ENCODE measurements around the gene ATP5IF1.

ATP5IF1 gene

DNA sequence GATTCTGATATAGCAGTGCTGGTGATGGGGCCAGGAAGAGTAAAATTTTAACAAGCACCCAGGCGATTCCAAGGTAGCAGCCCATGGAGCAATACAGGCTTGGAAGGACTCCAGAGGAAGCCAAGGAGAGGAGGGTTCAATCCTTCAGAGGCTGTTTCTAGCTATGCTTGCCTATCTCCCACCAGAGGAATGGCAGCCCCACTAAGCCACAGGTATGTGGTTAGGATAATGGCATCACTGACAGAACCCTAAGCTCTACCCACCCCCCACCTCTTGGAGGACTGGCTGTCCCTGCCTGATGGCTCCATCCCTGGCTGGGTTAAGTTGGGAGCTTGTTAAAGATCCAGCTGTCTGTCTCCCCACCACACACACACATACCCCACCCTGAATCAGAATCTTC, 40.1 kb upstream of the ATP5IF1 start:
- no peak overlapping the region for H3K4ac ChIP-seq (ENCODE audit: low read depth, low read length)
- no peaks in the 10 kb centered on the region for H3K79me2 ChIP-seq (ENCODE audit: control insufficient read depth, insufficient read depth, low read length)
- no peaks in the 10 kb centered on the region for H3K4me1 ChIP-seq (ENCODE audit: control insufficient read depth, low read depth, low read length)
- no peak overlapping the region for H3K4me3 ChIP-seq (ENCODE audit: low read length)
- no peak overlapping the region for H2BK15ac ChIP-seq (replicated peaks; ENCODE audit: low read depth)
- no peak overlapping the region for H2BK5ac ChIP-seq (ENCODE audit: low read length)
- H3K9ac ChIP-seq (ENCODE audit: low read length): no peak overlapping the region
- no peaks in the 10 kb centered on the region for H3K79me1 ChIP-seq (ENCODE audit: low read length)
- H3K27me3 ChIP-seq (ENCODE audit: insufficient read depth, low read length, poor library complexity): no peaks in the 10 kb centered on the region
- no peak overlapping the region for H3K4me2 ChIP-seq (ENCODE audit: low read length)
- no peak overlapping the region for H3K27ac ChIP-seq (ENCODE audit: low read depth, low read length)
- H3K56ac ChIP-seq (ENCODE audit: low read length): no peak overlapping the region
- H4K8ac ChIP-seq (ENCODE audit: low read depth, low read length): no peak overlapping the region
- no peaks in the 10 kb centered on the region for H3K36me3 ChIP-seq (ENCODE audit: control insufficient read depth, insufficient read depth, low read length)
- no CpG with 5 or more reads among the region's 1 CpG for WGBS (ENCODE audit: extremely low coverage, insufficient coverage, low lambda C conversion rate)
- H2BK120ac ChIP-seq (ENCODE audit: low read depth, low read length): no peak overlapping the region
- H4K5ac ChIP-seq (ENCODE audit: low read length): no peak overlapping the region
- H3K23ac ChIP-seq (ENCODE audit: low read length): no peak overlapping the region
- H2AK5ac ChIP-seq (ENCODE audit: low read length): no peak overlapping the region
- no peak overlapping the region for H3K18ac ChIP-seq (ENCODE audit: low read length)
- no peak for DNase-seq

DNA sequence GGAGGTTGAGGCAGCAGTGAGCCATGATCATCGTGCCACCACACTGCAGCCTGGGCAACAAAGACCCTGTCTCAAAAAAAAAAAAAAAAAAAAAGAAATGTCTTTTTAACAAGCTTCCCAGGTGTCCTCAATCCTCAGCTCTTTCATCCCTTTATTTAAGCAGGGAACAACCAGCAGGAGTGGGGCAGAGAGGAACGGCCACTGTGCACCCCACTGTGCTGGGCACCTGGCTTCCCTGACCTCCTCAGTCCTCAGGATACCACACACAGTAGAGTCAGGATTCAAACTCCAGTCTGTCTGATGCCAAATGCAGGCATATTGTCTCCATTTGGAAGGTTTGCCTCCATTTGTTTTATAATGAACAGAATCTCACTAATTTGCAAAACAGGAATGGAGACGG, 39.6 kb upstream of the ATP5IF1 start:
- Histone ChIP-seq H3K27ac (ENCODE audit: low read depth, low read length) (no peak overlapping the region), H3K79me1 (ENCODE audit: low read length) (no peaks in the 10 kb centered on the region), H3K4ac (ENCODE audit: low read depth, low read length) (no peak overlapping the region), H3K23ac (ENCODE audit: low read length) (no peak overlapping the region), H3K4me1 (ENCODE audit: control insufficient read depth, low read depth, low read length) (no peaks in the 10 kb centered on the region), H3K4me2 (ENCODE audit: low read length) (no peak overlapping the region), H2BK5ac (ENCODE audit: low read length) (no peak overlapping the region), H3K36me3 (ENCODE audit: control insufficient read depth, insufficient read depth, low read length) (no peaks in the 10 kb centered on the region), H3K9ac (ENCODE audit: low read length) (no peak overlapping the region), H4K8ac (ENCODE audit: low read depth, low read length) (no peak overlapping the region), H2BK15ac (replicated peaks; ENCODE audit: low read depth) (no peak overlapping the region), H2BK120ac (ENCODE audit: low read depth, low read length) (no peak overlapping the region), H3K27me3 (ENCODE audit: insufficient read depth, low read length, poor library complexity) (no peaks in the 10 kb centered on the region), H3K18ac (ENCODE audit: low read length) (no peak overlapping the region), H3K56ac (ENCODE audit: low read length) (no peak overlapping the region), H4K5ac (ENCODE audit: low read length) (no peak overlapping the region), H3K4me3 (ENCODE audit: low read length) (no peak overlapping the region), H2AK5ac (ENCODE audit: low read length) (no peak overlapping the region), H3K79me2 (ENCODE audit: control insufficient read depth, insufficient read depth, low read length) (no peaks in the 10 kb centered on the region)
- WGBS (ENCODE audit: extremely low coverage, insufficient coverage, low lambda C conversion rate): no CpG with 5 or more reads among the region's 3 CpGs
- DNase-seq: no peak

DNA sequence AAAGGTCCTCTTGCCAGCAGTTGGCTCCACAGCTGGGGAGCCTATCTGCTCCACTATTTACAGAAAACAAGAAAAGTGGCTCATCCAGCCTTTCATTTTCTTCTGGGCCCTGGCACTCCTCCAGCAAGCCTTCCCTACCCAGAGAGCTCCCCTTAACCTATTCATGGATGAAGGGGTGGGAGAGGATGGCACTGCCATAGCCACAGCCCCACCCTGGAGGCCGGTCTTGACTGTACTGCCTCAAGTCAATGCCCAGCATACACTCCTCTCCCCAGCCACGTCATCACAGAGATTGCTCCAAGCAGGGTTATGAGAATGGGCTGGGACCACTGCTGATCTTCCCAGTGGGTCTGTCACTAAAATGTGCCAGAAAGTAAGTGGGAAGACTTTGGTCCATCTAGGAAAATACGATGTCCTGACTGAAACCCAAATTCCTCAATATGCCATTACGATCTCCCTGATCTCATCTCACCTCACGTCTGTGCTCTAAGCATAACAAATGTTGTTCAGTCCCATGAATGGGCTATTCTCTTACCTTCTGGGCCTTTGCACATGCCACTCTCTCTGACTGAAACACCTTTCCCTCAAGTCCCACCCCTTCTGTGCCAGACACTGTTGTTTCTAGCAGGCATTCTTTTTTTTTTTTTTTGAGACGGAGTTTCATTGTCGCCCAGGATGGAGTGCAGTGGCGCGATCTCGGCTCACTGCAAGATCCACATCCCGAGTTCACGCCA, 38.1 kb upstream of the ATP5IF1 start:
- H3K18ac ChIP-seq (ENCODE audit: low read length): no peak overlapping the region
- H3K79me1 ChIP-seq (ENCODE audit: low read length): no peaks in the 10 kb centered on the region
- no CpG with 5 or more reads among the region's 12 CpGs for WGBS (ENCODE audit: extremely low coverage, insufficient coverage, low lambda C conversion rate)

DNA sequence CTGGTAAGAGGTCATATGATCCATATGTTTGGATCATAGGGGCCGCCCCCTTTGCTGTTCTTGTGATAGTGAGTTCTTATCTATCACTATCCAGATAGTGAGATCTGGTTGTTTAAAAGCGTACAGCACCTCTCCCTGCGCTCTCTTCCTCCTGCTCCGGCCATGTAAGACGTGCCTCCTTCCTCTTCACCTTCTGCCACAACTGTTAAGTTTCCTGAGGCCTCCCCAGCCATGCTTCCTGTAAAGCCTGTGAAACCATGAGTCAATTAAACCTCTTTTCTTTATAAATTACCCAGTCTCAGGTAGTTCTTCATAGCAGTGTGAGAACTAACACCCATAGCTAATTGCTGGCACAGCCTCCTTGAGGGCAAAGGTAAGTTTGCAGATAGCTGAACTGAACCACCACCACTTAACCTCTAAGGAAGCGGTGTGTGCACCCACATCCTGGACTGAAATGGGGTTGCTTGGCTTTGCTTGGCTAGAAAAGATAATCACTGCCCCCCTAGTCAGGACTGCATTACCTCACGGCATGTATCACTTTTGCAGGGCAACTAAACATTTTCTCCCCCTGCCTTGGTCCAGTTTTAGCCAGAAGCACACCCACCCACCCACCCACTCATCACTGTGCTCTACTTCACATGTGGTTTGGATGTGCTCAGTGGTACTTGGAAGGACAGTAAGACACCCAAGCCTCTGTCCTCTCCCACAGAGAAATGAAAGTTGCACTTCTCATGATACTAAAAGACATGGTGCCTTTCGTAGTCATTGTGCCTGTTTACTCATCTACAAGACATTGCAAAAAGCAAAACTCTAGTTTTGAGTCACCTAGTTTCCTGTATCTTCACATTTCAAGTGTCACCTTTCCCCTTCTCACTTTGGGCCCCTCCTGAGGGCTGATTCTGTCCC, 36.3 kb upstream of the ATP5IF1 start:
- no peak overlapping the region for H3K56ac ChIP-seq (ENCODE audit: low read length)
- no peak overlapping the region for H3K4me2 ChIP-seq (ENCODE audit: low read length)
- no CpG with 5 or more reads among the region's 8 CpGs for WGBS (ENCODE audit: extremely low coverage, insufficient coverage, low lambda C conversion rate)
- no peak overlapping the region for H3K27ac ChIP-seq (ENCODE audit: low read depth, low read length)
- no peak overlapping the region for H4K5ac ChIP-seq (ENCODE audit: low read length)
- H2BK5ac ChIP-seq (ENCODE audit: low read length): no peak overlapping the region
- H3K18ac ChIP-seq (ENCODE audit: low read length): no peak overlapping the region
- H4K8ac ChIP-seq (ENCODE audit: low read depth, low read length): no peak overlapping the region
- no peak overlapping the region for H2BK120ac ChIP-seq (ENCODE audit: low read depth, low read length)
- no peak overlapping the region for H3K4me3 ChIP-seq (ENCODE audit: low read length)
- no peak overlapping the region for H3K9ac ChIP-seq (ENCODE audit: low read length)
- no peak overlapping the region for H2AK5ac ChIP-seq (ENCODE audit: low read length)
- peaks cover 3% of the 10 kb centered on the region for H3K36me3 ChIP-seq (ENCODE audit: control insufficient read depth, insufficient read depth, low read length)
- no peak overlapping the region for H2BK15ac ChIP-seq (replicated peaks; ENCODE audit: low read depth)
- H3K79me2 ChIP-seq (ENCODE audit: control insufficient read depth, insufficient read depth, low read length): no peaks in the 10 kb centered on the region
- H3K4ac ChIP-seq (ENCODE audit: low read depth, low read length): no peak overlapping the region
- no peaks in the 10 kb centered on the region for H3K79me1 ChIP-seq (ENCODE audit: low read length)
- DNase-seq: no peak
- H3K4me1 ChIP-seq (ENCODE audit: control insufficient read depth, low read depth, low read length): no peaks in the 10 kb centered on the region
- H3K27me3 ChIP-seq (ENCODE audit: insufficient read depth, low read length, poor library complexity): no peaks in the 10 kb centered on the region
- H3K23ac ChIP-seq (ENCODE audit: low read length): no peak overlapping the region

More for the DNA sequence above, 38.1 kb upstream of the ATP5IF1 start:
- H3K27ac ChIP-seq (ENCODE audit: low read depth, low read length): no peak overlapping the region
- no peaks in the 10 kb centered on the region for H3K79me2 ChIP-seq (ENCODE audit: control insufficient read depth, insufficient read depth, low read length)
- no peak overlapping the region for H3K4me3 ChIP-seq (ENCODE audit: low read length)
- H2BK120ac ChIP-seq (ENCODE audit: low read depth, low read length): no peak overlapping the region
- H4K5ac ChIP-seq (ENCODE audit: low read length): no peak overlapping the region
- no peak overlapping the region for H3K23ac ChIP-seq (ENCODE audit: low read length)
- H3K4ac ChIP-seq (ENCODE audit: low read depth, low read length): no peak overlapping the region
- peaks cover 2% of the 10 kb centered on the region for H3K36me3 ChIP-seq (ENCODE audit: control insufficient read depth, insufficient read depth, low read length)
- H3K4me2 ChIP-seq (ENCODE audit: low read length): no peak overlapping the region
- H2BK15ac ChIP-seq (replicated peaks; ENCODE audit: low read depth): no peak overlapping the region
- H3K9ac ChIP-seq (ENCODE audit: low read length): no peak overlapping the region
- no peak for DNase-seq
- no peak overlapping the region for H2AK5ac ChIP-seq (ENCODE audit: low read length)
- H3K56ac ChIP-seq (ENCODE audit: low read length): no peak overlapping the region
- H3K27me3 ChIP-seq (ENCODE audit: insufficient read depth, low read length, poor library complexity): no peaks in the 10 kb centered on the region
- H4K8ac ChIP-seq (ENCODE audit: low read depth, low read length): no peak overlapping the region
- no peaks in the 10 kb centered on the region for H3K4me1 ChIP-seq (ENCODE audit: control insufficient read depth, low read depth, low read length)
- no peak overlapping the region for H2BK5ac ChIP-seq (ENCODE audit: low read length)

DNA sequence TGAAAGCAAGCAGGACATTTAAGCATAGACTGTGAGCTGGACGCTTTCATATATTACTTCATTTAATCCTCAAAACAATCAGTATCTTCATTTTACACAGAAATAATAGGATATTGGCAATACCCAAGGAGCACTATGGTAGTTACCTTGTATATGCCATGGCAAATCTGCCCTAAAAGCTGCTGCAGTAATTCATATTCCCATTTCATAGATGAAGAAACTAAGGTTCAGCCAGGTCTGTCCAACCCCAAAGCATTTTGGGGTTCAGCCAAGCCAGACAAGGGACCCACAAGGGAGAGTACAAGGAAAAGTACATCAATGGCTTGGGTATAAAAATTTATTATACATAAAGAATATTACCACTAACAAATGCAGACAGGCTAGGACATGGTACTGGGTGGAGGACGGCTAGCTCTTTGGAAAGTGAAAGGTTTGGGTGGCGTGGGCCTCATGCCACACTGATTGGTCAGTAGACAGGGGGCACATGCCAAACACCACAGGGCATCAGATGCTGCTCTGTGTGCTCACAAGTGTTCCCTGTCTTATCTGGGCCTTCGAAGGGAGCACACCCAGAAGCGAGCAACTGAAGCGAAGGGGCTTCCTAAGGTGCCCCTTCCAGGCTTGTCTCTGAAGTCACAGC, 35.6 kb upstream of the ATP5IF1 start:
- Histone ChIP-seq H3K4me2 (ENCODE audit: low read length) (no peak overlapping the region), H3K79me1 (ENCODE audit: low read length) (no peaks in the 10 kb centered on the region), H3K27ac (ENCODE audit: low read depth, low read length) (no peak overlapping the region), H3K18ac (ENCODE audit: low read length) (no peak overlapping the region), H3K4me1 (ENCODE audit: control insufficient read depth, low read depth, low read length) (no peaks in the 10 kb centered on the region), H3K4ac (ENCODE audit: low read depth, low read length) (no peak overlapping the region), H3K56ac (ENCODE audit: low read length) (no peak overlapping the region), H3K9ac (ENCODE audit: low read length) (no peak overlapping the region), H3K4me3 (ENCODE audit: low read length) (no peak overlapping the region), H4K8ac (ENCODE audit: low read depth, low read length) (no peak overlapping the region), H3K79me2 (ENCODE audit: control insufficient read depth, insufficient read depth, low read length) (no peaks in the 10 kb centered on the region), H2AK5ac (ENCODE audit: low read length) (no peak overlapping the region), H2BK5ac (ENCODE audit: low read length) (no peak overlapping the region), H3K27me3 (ENCODE audit: insufficient read depth, low read length, poor library complexity) (no peaks in the 10 kb centered on the region), H2BK15ac (replicated peaks; ENCODE audit: low read depth) (no peak overlapping the region), H4K5ac (ENCODE audit: low read length) (no peak overlapping the region), H2BK120ac (ENCODE audit: low read depth, low read length) (no peak overlapping the region), H3K23ac (ENCODE audit: low read length) (no peak overlapping the region), H3K36me3 (ENCODE audit: control insufficient read depth, insufficient read depth, low read length) (peaks cover 3% of the 10 kb centered on the region)
- DNase-seq: no peak
- no CpG with 5 or more reads among the region's 6 CpGs for WGBS (ENCODE audit: extremely low coverage, insufficient coverage, low lambda C conversion rate)

Measured in mesendoderm (in vitro differentiated cells).